Keratinocyte (primary cell): ENCODE results near the gene C3orf33.

ENCODE experiments used
- EZH2 ChIP-seq: IDR thresholded peaks from one replicate; pipeline ENCODE4 v1.6.1; 2012; ENCODE audit warnings: inconsistent platforms, mild to moderate bottlenecking, low read length, moderate library complexity
- TF ChIP-seq, protein P1 (sequence below), 3 experiments: IDR thresholded peaks in 1 of 3; conservative IDR thresholded peaks in 1 of 3; optimal IDR thresholded peaks in 1 of 3; 2 replicates in 2 of 3; 3 replicates in 1 of 3; pipeline versions ENCODE3 to v1.5.1; 2011; ENCODE audit warnings: low read length in 3 of 3, mild to moderate bottlenecking in 3 of 3, moderate library complexity in 2 of 3, control low read depth in 1 of 3, inconsistent platforms in 1 of 3; ENCODE audit not compliant: insufficient read depth in 2 of 3; ENCODE audit errors: extremely low read depth in 1 of 3

- TF ChIP-seq, protein P1, sequence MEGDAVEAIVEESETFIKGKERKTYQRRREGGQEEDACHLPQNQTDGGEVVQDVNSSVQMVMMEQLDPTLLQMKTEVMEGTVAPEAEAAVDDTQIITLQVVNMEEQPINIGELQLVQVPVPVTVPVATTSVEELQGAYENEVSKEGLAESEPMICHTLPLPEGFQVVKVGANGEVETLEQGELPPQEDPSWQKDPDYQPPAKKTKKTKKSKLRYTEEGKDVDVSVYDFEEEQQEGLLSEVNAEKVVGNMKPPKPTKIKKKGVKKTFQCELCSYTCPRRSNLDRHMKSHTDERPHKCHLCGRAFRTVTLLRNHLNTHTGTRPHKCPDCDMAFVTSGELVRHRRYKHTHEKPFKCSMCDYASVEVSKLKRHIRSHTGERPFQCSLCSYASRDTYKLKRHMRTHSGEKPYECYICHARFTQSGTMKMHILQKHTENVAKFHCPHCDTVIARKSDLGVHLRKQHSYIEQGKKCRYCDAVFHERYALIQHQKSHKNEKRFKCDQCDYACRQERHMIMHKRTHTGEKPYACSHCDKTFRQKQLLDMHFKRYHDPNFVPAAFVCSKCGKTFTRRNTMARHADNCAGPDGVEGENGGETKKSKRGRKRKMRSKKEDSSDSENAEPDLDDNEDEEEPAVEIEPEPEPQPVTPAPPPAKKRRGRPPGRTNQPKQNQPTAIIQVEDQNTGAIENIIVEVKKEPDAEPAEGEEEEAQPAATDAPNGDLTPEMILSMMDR (optimal IDR thresholded peaks at IDR 0.05 in 1 of 3, IDR thresholded peaks at IDR 0.05 in 1 of 3, conservative IDR thresholded peaks at IDR 0.05 in 1 of 3; ENCODE audit: extremely low read depth in 1 of 3, insufficient read depth in 2 of 3, low read length in 3 of 3): no peak
- TF ChIP-seq EZH2: no peak
These were observed 46.3 kb upstream of the C3orf33 start for GRCh38 chr3:155852341-155852740.
